Glomerular endothelial cell (primary cell): ENCODE data around the gene ARHGEF2. TPM values are rescaled to one million over a fixed set of nuclear protein-coding genes. Genes with fewer than 3 reads are reported as not detected.

Experiments
- DNase-seq: peaks from one replicate; pipeline ENCODE4 v3.0.0-alpha.2; 2011; ENCODE audit warnings: low read depth, low spot score; ENCODE audit errors: extremely low read depth
- total RNA-seq: library from RNA; depleted of rRNA; stranded (reverse); fragments of >200 nt; gene quantifications from 2 replicates; pipeline ENCODE4 v1.2.3, GENCODE V29; 2015

Gene ARHGEF2
- total RNA-seq, 1 donor from 2014 or later: 105 TPM

- no peak for DNase-seq
Measured at GRCh38 chr1:155913969-155914757, 64.2 kb downstream of the ARHGEF2 start.

GRCh38 chr1:155912056-155912536 lies 66.3 kb downstream of the ARHGEF2 start:
- DNase-seq: no peak

- no peak for DNase-seq
Measured at GRCh38 chr1:155911156-155912055, 66.9 kb downstream of the ARHGEF2 start, which contains the start of gene RIT1. Gene RIT1, minus strand, starts transcription at chr1:155911349. Its CDS starts 588 bp downstream, at chr1:155910761.

DNA sequence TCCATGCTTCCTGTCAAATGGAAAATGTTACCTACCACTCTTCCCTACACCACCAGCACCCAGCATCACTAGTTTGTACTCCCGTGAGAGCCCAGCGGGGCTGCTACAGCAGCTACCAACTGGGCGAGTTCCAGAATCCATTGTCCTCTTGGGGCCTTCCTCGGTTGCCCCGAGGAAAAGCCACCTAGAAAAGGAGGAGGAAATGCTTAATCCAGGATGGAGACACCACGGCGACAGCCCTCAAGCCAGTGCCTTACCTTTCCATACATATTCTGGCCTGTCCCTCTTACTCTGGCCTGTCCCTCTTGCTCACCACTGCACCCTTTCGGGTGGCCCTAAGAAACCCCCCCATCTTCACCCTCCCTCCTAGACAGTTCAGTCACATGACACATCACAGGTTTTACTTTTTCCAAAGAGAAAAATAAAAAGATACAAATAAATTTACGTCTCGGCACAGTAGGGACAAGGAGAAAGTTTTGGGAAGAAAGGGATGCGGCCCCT lies 67.7 kb downstream of the ARHGEF2 start:
- no peak for DNase-seq

- DNase-seq: no peak
Measured at GRCh38 chr1:155909894-155910293, 68.5 kb downstream of the ARHGEF2 start.

DNA sequence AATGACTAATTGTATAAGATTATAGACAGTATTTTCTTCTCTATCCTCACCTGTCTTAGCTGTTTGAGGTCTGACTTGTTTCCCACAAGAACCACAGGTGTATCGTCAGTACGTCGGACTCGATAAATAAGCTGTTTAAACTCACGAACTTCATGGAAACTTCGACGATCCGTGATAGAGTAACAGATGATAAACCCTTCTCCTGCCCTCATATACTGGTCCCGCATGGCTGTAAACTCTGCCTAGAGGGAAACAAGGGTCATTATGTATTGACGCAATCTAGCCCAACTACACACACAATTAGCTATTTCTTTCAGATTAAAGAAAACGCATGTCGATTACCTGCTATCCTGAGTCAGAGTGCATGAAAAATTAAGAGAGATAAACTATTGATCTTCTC lies 74.1 kb downstream of the ARHGEF2 start:
- no peak for DNase-seq

- DNase-seq: no peak
Measured at GRCh38 chr1:155900161-155900560, 78.2 kb downstream of the ARHGEF2 start.

GRCh38 chr1:155899683-155900082 lies 78.7 kb downstream of the ARHGEF2 start:
- DNase-seq: no peak

- DNase-seq: no peak
Measured at GRCh38 chr1:155898888-155899287, 79.5 kb downstream of the ARHGEF2 start.

- no peak for DNase-seq
Measured at GRCh38 chr1:155897746-155898145, 80.6 kb downstream of the ARHGEF2 start.

Other genes starting within 250 kb of the ARHGEF2 start
- gene GON4L, start 121.3 kb downstream of the ARHGEF2 start, total RNA-seq: 28.0 and 34.2 TPM in 2 replicates
- 31.2 and 34.4 TPM in 2 replicates for gene SYT11, start 119.0 kb downstream of the ARHGEF2 start, total RNA-seq
- gene RIT1, start 67.2 kb downstream of the ARHGEF2 start, total RNA-seq: 53.6 and 60.8 TPM in 2 replicates
- gene KHDC4, start 44.1 kb downstream of the ARHGEF2 start, total RNA-seq: 24.5 and 34.8 TPM in 2 replicates
- not detected in 2 replicates for gene RXFP4, start 36.9 kb downstream of the ARHGEF2 start, total RNA-seq
- 464 and 497 TPM in 2 replicates for gene SSR2, start 42.4 kb upstream of the ARHGEF2 start, total RNA-seq
- 31.0 and 34.0 TPM in 2 replicates for gene UBQLN4, start 75.3 kb upstream of the ARHGEF2 start, total RNA-seq
- gene LAMTOR2, start 76.2 kb upstream of the ARHGEF2 start, total RNA-seq: 96.2 and 113 TPM in 2 replicates
- gene RAB25, start 82.6 kb upstream of the ARHGEF2 start, total RNA-seq: not detected in 2 replicates
- 10.5 and 11.6 TPM in 2 replicates for gene MEX3A, start 103.9 kb upstream of the ARHGEF2 start, total RNA-seq
- gene LMNA, start 136.2 kb upstream of the ARHGEF2 start, total RNA-seq: 588 and 767 TPM in 2 replicates
- gene SEMA4A, start 175.0 kb upstream of the ARHGEF2 start, total RNA-seq: 0.93 and 1.3 TPM in 2 replicates
- 15.3 and 16.8 TPM in 2 replicates for gene SLC25A44, start 215.6 kb upstream of the ARHGEF2 start, total RNA-seq
- 45.1 and 59.0 TPM in 2 replicates for gene PMF1, start 234.5 kb upstream of the ARHGEF2 start, total RNA-seq